Right ventricle myocardium superior (tissue), 1 donor: ENCODE data around the gene MATN4. TPM values are rescaled to one million over a fixed set of nuclear protein-coding genes. Genes with fewer than 3 reads are reported as not detected.

Experiments
- ATAC-seq: fragments of 200-7000 bp; cut with Tn5 transposase; one replicate; pipeline ENCODE4 v1.9.1; 2020; ENCODE audit warnings: mild to moderate bottlenecking; ENCODE audit not compliant: poor library complexity
- DNase-seq: peaks from one replicate; pipeline ENCODE4 v3.0.0-alpha.2; 2020
- intact Hi-C: fragments of 100-400 bp; cut with DNase I; formaldehyde crosslinking; loops from one replicate; pipeline ENCODE4 v1.11.2; 2022
- total RNA-seq: library from RNA; stranded (reverse); fragmentation: NEBNext Ultra II Directional; extraction: Animal tissue kit (Norgen Biotek cat#: 25700); gene quantifications from one replicate; pipeline ENCODE4 v1.2.1, GENCODE V29; 2021
- donor health status: DM: no; HTN: yes; CAD: no; lungs with severe emphysema.

The MATN4 gene
- total RNA-seq, 1 donor from 2014 or later = not detected

DNA sequence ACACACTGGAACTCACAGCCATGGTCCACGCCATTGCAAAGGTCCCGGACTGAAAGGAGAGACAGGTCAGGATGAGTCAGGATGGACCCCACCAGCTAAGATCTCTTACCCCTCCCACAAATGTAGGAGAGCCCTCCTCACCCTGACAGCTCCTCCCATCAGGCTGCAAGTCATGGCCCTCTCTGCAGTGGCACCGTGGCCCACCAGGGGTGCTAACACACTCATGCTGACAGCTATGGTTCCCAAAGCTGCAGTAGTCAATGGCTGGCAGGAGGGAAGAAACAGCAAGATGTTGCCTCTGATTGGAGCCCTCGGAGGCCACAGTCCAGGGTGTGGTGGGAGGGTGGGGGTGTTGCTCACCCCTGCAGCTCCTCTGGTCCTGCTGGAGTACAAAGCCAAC lies 7.1 kb downstream of the MATN4 start:
- ATAC-seq (no peak), DNase-seq (no peak)
- intact Hi-C loops = no loop called here

DNA sequence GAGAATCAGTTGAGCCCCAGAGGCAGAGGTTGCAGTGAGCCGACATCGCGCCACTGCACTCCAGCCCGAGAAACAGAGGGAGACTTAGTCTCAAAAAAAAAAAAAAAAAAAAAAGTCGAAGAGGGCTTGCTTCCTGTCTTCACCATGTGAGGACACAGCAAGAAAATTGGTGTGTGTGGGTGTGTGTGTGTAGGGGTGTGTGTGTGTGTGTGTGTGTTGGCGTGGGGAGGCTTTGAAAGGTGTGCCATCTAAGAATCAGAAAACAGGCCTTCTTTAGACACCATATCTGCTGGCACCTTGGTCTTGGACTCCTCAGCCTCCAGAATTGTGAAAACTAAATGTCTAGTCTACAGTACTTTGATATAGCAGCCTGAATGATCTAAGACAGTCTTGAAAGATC lies 8.3 kb downstream of the MATN4 start:
- no peak for ATAC-seq
- no peak for DNase-seq
- intact Hi-C loops = loop anchor here (10.0 kb wide), 1 partner anchor 285 kb away; no protein-coding TSS in a partner anchor

- DNase-seq = no peak
- intact Hi-C loops = loop anchor here (10.0 kb wide), 1 partner anchor 283 kb away; no protein-coding TSS in a partner anchor
- no peak for ATAC-seq
These were observed 10.2 kb downstream of the MATN4 start for GRCh38 chr20:45297786-45298497.

DNA sequence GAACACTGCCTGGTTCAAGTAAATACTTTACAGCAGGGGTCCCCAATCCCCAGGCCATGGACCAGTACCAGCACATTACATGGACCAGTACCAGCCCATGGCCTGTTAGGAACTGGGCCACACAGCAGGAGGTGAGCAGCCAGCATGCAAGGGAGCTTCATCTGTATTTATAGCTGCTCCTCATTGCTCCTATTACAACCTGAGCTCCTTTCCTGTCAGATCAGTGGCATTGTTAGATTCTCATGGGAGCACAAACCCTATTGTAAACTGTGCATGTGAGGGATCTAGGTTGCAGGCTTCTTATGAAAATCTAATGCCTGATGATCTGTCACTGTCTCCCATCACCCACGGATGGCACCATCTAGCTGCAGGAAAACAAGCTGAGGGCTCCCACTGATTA lies 13.4 kb downstream of the MATN4 start:
- no peak for ATAC-seq
- intact Hi-C loops = loop anchor here (5.0 to 10.0 kb wide), 2 partner anchors 197 to 280 kb away; no protein-coding TSS in a partner anchor
- DNase-seq = no peak

DNA sequence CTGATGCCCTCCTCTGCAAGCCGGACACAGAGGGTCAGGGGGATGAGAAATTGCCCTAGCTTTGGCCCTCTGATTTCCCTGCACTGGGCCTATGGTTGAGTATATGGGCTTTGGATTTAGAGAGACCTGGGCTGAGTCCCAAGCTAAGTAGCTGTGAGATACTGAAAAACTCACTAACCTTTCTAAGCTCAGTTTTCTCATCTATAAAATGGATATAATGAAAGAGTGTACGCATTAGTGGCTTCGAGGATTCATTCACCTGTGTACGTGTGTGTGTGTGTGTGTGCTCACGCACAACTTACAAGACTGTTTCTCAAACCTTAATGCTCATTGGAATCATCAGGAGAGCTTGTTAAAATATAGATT lies 14.1 kb downstream of the MATN4 start:
- ATAC-seq (no peak), DNase-seq (no peak)
- intact Hi-C loops = loop anchor here (5.0 to 10.0 kb wide), 2 partner anchors 197 to 279 kb away; no protein-coding TSS in a partner anchor

- DNase-seq (peak; percentile 90), ATAC-seq (peak; percentile 91)
These were observed 14.8 kb downstream of the MATN4 start for GRCh38 chr20:45293041-45294002.

DNA sequence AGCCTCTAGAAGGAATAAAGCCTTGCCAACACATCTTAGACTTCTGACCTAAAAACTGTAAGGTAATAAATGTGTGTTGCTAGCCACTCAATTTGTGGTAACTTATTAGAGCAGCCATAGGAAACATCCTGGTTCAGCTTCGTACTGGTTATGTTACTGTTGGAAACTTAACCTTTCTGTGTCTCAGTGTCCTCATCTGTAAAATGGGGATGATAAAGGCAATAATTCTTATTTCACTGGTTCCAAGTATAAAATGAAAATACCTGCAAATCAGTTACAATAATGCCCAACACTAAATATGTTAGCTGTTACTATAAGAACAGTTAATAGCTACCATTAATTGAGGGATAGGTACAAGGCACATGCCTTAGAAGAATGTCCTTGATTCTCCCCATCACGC lies 15.8 kb downstream of the MATN4 start:
- ATAC-seq (no peak), DNase-seq (no peak)
- intact Hi-C loops = loop anchor here (5.0 to 10.0 kb wide), 2 partner anchors 195 to 278 kb away; no protein-coding TSS in a partner anchor

More at GRCh38 chr20:45293041-45294002, 14.8 kb downstream of the MATN4 start:
- intact Hi-C loops = loop anchor here (5.0 to 10.0 kb wide), 2 partner anchors 196 to 279 kb away; no protein-coding TSS in a partner anchor

DNA sequence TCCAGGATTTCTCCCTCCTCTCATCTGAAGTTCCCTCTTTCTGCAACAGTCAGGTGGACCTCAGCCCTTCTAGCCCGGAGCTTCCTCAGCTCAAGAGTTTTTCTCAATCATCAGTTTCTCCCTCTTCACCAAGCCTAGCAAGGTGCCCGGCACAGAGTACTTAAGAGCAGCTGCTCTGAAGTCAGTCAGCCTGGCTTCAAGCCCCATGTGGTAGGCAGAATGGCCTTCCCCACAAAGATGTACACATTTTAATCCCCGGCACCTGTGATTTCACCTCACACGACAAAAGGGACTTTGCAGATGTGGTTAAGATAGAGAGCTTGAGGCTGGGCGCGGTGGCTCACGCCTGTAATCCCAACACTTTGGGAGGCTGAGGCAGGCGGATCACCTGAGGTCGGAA lies 16.6 kb downstream of the MATN4 start:
- no peak for ATAC-seq
- intact Hi-C loops = loop anchor here (5.0 to 10.0 kb wide), 2 partner anchors 194 to 277 kb away; no protein-coding TSS in a partner anchor
- no peak for DNase-seq

- DNase-seq (peak; percentile 83), ATAC-seq (peak; percentile 76)
- intact Hi-C loops = loop anchor here (5.0 to 10.0 kb wide), 2 partner anchors 194 to 276 kb away; no protein-coding TSS in a partner anchor
These were observed 17.3 kb downstream of the MATN4 start for GRCh38 chr20:45290677-45291355.

DNA sequence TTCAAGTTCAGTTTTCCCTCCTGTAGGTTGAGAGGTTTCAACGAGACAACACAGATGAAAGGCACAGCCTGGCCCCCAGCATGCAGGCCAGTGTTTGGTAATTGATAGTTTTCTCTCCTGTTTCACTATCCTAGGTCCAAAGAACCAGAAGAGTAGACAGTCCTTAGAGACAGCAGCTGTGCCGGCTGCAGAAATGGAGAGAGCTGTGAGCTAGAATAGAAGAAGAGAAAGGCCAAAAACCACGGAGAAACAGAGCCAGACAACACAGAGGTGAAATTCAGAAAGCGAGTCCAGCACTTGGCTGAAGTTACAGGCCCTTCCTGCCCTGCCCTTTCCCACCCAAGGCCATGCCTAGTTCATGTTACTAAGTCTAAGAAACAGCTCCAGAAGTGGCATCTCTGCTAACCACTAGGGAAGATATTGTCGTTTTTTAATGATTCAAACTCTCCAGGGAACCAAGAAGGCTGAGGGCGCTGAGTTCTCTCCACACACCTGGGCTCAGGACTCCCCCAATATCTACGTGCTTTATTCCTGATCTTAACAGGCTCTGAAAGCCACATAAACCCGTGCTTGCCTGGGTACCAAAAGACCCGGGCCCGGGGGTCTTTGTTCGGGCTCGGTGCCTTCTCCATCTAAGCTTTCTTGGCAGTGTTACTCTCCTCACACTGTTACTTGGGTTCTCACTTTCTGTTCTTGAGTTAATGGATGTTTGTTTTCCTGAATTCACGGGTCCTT lies 18.0 kb downstream of the MATN4 start:
- no peak for ATAC-seq
- intact Hi-C loops = loop anchor here (5.0 to 10.0 kb wide), 2 partner anchors 193 to 275 kb away; no protein-coding TSS in a partner anchor
- no peak for DNase-seq

GRCh38 chr20:45288860-45289259 lies 19.2 kb downstream of the MATN4 start:
- ATAC-seq = no peak
- intact Hi-C loops = no loop called here
- DNase-seq = no peak

GRCh38 chr20:45288376-45288775 lies 19.7 kb downstream of the MATN4 start:
- intact Hi-C loops = no loop called here
- ATAC-seq (no peak), DNase-seq (no peak)

DNA sequence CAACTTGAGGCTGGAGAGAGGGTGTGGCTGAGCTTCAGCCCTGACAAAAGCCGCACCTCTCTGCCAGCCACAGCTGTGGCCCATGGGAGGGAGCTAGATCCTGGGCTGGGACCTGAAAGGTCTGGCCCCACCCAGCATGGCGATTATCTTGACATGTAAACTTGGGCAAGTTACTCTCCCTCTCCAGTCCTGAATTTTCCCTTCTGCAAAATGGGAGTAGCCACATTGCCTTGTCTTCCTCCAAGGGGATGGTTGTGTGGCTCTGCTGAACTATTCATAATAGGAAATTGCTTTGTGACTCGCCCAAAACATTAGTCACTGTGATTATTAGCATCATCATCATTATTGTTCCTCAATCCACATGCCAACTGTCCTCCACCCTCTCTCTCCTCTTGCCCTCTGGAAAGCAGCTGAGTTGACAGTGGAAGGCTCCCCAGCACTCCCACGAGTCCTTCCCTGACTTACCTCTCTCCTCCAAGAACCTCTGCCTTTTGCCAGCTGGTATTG lies 24.5 kb downstream of the MATN4 start:
- no peak for DNase-seq
- intact Hi-C loops = no loop called here
- ATAC-seq = no peak

- no peak for ATAC-seq
- intact Hi-C loops = no loop called here
- no peak for DNase-seq
These were observed 25.2 kb downstream of the MATN4 start for GRCh38 chr20:45282700-45283550.

GRCh38 chr20:45279992-45280391 lies 28.1 kb downstream of the MATN4 start:
- intact Hi-C loops = no loop called here
- ATAC-seq = no peak

DNA sequence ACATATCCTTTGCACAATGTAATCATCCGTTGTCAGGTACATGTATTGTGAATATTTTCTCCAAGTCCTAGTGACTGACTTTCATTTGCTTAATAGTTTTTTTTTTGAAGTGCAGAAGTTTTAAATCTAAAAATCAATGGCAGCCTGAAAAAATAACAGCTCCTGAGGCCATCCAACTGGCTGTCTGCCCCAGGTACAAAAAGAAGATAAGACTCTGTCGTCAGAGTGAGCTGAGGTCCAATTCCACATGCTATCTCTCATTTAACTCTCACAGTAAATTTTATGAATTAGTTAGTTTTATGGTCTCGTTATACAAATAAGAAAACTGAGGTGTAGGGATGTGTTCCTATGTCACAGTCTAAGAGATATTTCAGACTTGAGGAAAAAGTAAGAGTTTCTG lies 32.8 kb downstream of the MATN4 start:
- no peak for DNase-seq
- intact Hi-C loops = no loop called here
- no peak for ATAC-seq

More at GRCh38 chr20:45279992-45280391, 28.1 kb downstream of the MATN4 start:
- DNase-seq = no peak

- DNase-seq (no peak), ATAC-seq (no peak)
- intact Hi-C loops = no loop called here
These were observed 38.3 kb downstream of the MATN4 start for GRCh38 chr20:45269754-45270270.
